ENCODE measurements around the gene HSD3B7.
"Not testable (repeated sequence)": the region's sequence is repeated elsewhere in the genome, so short reads cannot be mapped to it uniquely, and the experiment has no call there.

The HSD3B7 gene

DNA sequence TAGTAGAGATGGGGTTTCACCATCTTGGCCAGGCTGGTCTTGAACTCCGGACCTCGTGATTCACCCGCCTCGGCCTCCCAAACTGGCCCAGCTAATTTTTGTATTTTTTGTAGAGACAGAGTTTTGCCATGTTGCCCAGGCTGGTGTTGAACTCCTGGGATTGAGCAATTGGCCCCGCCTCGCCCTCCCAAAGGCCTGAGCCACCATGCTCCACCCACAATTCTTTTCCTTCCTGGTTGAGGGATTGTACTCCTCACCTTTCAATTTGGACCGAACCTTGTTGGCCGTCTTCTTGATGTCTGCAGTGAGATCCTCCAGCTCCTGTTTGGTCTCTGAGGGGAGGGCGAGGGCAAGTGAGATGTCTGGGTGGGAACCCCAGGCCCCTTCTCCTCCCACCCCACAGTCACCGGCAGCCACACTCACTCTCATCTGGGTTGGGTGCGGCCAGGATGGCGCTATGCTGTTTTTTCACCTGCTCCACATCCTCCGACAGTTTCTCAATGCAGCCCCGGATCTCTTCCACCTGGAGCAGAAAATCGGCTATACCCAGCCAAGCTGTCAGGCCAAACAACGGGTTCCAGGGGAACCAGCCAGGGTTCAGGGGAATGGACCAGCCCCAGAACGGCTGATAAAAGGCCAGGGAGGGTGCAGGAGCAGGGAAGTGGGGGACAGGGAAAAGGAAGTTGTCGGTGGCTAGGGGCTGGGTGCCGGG is 15.8 kb downstream of the HSD3B7 start:
- no peak for DNase-seq (ENCODE audit: low read depth in 2 of 2)

DNA sequence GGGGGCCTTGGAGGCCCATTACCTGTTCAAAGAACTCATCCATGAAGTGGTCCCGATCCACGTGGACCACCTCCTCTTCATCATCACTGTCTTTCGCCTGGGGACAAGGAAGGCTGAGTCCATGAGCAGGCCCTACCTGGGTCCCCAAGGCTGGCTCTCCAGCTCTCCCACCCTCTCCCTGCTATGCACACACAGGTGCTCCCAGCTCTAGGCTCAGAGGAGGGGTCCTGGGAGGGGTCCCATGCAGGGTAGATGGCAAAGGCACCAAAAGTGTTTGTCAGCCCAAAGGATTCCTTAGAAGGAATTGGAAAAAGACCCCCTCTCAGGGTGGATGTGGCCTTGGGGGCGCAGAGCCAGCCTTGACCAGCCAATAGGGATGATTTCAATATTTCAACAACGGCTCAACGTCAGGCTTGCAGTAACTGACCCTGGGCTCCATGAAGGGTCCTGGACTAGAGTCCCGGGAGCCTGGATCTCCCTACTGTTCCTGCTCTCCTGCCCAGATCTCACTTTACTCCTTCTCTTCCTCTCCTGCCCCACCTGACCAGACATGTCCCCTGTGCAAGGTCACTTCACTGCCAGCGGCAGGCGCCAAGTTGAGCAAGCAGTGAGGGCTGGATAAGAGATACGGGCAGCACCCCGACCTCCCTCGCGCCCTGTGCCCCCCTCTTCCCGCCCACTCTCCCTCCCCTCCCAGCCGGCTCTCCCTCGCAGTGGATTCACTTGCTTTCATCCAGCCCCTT is 16.7 kb downstream of the HSD3B7 start:
- no peak for DNase-seq (ENCODE audit: low read depth in 2 of 2)

DNA sequence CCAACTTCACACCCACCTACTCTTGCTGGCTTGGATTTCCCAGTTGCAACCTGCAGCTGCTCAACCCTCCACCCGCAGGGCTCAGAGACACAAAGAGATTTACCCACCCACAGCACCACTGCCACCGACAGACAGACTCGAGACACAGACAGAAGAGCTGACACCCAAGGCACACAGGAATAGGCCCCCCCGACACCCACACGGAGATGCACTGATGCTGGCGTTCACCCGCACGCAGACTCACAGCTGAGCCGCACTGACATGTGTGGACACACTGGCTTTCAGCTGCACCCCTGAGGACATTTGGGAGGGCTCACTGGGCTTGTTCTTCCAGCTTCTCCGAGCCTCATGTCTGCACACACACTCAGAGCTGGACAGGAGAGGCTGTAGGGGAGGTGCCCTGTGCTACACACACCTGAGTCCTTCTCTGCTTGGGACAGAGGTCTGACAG is 17.3 kb downstream of the HSD3B7 start:
- DNase-seq (ENCODE audit: low read depth in 2 of 2) = no peak

DNA sequence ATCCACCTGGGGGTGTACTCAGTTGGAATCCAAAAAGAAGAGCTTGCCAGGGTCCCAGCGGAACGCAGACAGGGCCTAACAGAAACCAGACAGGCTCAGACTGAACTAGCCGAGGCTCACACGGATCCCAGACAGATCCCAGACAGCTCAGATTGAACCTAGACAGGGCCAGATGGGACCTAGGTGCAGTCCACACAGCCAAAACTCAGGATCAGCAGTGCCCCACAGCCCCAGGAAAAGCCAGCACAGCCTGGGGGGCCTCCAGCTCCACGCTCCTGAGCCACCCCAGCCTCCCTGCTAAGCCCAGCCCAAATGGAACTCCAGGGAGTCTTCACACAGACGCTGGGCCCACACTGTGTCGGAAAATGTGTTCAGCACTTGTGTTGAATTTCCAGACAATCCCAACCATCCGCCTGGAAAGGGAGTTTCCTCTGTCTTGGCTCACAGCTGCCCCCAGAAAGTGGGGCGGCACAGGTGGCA is 17.9 kb downstream of the HSD3B7 start:
- no peak for DNase-seq (ENCODE audit: low read depth in 2 of 2)

DNA sequence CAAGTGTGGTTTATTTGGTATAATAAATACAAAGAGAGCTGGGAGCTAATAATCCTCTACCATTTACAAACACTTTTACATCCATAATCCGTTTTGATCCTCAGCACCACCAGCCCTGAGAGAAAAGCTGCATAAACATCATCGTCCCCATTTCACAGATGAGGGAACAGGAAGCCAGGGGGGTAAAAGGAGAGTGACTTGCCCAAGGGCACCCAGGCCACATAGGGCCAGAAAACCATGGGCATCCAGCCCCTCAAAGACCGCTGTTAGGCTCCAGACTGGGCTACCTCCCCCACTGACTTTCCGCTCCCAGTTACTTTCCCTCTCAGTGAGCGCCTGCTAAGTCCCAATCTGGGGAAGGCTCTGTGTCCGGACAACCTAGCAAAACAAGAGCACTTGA is 18.7 kb downstream of the HSD3B7 start:
- no peak for DNase-seq (ENCODE audit: low read depth in 2 of 2)

DNA sequence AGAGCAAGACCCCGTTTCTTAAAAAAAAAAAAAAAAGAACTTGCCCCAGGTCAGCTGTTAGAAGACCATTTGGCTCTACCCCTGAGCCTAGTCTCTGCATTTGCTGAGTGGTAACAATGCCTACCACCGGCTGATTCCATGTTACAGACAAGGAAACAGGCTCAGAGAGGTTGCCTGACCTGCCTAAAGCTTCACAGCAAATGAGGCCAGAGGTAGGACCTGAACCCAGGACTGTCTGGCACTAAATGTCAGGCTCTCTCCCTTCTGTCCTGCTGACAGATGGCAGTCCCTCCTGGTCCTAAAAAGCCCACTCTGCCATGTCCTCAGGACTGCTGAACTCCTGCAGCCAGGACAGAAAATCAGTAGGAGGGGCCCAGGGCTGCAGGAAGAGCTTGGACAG is 19.7 kb downstream of the HSD3B7 start:
- DNase-seq (ENCODE audit: low read depth in 2 of 2) = no peak

DNA sequence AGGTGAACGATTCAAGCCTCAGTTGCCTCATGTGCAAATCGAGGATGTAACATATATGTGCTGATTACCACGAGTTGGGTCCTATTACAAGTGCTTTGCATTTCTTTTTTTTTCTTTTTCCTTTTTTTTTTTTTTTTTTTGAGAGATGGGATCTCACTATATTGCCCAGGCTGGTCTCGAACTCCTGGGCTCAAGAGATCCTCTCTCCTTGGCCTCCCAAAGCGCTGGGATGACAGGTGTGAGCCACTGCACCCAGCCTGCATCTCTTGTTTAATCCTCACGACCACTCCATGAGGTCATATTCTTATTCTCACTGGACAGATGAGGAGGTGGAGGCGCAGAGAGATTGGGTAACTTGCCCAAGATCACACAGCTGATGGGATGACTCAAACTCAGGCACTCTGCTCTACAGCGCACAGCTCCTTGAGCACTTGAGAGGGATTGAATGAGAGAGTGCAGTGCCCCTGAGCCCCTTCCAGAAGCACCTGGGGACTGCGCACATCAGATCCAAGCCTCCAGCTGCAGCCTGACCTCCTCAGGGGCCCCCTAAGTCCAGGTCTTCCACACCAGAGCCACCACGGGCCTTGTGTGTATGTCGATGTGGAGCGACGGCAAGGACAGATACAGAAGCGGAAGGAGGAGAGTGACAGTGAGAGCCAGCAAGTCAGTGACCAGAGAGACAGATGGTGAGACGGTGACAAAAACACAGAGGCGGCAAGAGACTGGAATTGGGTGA is 20.5 kb downstream of the HSD3B7 start:
- no peak for DNase-seq (ENCODE audit: low read depth in 2 of 2)

DNA sequence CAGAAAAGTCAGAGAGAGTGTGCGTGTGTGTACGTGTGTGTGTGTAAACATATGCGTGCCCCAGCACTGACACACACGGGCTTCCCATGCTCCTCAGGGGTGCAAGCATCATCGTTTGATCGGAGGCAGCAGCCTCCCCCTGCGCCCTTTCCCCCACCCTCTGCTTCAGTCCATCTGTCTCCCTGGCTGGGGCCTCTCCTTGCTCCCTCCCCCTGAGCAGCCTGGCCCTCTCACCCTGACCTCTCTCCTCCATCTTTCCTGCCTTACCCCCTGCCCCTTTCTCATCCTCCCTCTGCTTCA is 21.0 kb downstream of the HSD3B7 start:
- no peak for DNase-seq (ENCODE audit: low read depth in 2 of 2)

DNA sequence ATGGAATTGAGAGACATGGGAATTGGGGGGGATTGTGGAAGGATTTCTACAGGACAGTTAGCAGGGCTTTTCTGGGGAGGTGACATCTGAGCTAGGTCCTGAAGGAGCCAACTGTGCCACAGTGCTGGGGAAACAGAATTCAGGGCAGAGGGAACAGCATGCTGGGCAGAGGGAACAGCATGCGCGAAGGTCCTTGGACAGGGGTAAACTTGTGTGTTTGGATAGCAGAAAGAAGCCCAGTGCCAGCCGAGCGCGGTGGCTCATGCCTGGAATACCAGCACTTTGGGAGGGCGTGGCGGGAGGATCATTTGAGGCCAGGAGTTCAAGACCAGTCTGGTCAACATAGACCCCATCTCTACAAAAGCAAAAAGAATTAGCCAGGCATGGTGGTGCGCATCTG is 21.6 kb downstream of the HSD3B7 start:
- no peak for DNase-seq (ENCODE audit: low read depth in 2 of 2)

DNA sequence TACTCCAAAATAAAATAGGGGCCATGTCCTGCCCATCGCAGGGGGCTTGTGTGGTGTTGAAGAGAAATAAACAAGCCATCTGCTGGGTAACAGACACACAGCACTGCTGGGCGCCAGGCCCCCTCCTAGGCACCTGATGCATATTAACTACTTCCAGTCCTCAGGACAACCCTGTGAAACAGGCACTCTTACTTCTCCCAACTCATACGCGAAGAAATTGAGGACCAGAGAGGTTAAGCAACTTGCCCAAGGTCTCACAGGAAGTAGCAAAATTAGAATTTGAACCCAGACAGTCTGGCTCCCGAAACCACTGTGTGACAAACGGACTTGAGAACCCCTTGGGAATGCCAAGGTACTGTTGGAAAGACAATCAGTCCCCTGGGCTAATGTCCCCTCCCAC is 22.7 kb downstream of the HSD3B7 start:
- DNase-seq (ENCODE audit: low read depth in 2 of 2) = no peak

DNA sequence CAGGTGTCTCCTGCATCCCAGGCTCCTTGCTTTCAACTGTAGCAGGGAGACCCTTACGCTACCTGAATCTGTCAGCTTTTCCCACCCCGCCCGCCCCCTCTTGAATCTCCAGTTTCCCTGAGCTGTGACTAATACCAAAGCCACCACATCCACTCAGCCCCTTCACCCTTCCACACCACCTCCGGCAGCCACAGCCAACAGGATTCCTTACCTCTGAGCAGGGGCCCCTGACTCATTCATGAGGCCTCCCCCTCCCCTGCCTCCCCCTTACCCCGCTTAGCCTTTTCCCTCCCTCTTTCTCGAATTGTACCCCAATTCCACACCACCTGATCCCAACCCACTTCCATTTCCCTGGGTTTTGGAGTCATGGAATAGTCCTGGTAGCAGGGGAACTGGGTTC is 23.1 kb downstream of the HSD3B7 start:
- DNase-seq (ENCODE audit: low read depth in 2 of 2) = no peak

DNA sequence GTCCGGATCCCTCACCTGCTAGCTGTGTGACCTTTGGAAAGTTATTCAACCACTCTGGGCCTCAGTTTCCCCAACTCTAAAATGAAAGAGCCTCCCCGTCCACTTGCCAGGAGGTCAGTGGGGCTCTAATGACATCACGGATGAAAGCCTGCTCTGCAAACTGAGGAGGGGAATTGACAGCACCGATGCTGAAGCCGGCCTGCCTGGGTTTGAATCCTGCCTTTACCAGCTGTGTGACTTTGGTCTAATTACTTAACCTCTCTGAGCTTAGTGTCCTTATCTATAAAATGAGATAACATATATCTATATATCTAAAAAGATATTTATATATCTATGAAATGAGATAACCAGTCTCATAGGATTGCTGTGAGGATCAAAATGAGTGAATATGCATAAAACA is 23.5 kb downstream of the HSD3B7 start:
- DNase-seq (ENCODE audit: low read depth in 2 of 2) = no peak

DNA sequence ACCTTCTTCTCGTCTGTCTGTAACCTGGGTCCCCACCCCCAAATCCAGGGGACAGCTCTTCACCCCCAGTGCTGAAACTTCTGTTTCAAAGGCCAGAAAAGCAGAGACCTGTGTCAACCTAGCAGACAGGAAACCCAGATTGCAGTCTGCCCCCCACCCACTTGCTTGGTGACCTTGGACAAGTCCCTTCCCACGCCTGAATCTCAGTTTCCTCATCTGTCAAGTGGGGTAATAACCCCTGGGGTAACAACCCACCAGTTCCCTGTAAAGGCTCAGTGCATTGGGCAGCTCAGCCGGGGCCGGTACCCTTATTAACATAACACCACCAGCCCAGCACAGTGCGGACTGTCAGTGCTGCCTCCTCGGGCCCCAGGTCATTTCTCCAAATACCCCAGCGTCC is 24.1 kb downstream of the HSD3B7 start:
- DNase-seq (ENCODE audit: low read depth in 2 of 2) = no peak

DNA sequence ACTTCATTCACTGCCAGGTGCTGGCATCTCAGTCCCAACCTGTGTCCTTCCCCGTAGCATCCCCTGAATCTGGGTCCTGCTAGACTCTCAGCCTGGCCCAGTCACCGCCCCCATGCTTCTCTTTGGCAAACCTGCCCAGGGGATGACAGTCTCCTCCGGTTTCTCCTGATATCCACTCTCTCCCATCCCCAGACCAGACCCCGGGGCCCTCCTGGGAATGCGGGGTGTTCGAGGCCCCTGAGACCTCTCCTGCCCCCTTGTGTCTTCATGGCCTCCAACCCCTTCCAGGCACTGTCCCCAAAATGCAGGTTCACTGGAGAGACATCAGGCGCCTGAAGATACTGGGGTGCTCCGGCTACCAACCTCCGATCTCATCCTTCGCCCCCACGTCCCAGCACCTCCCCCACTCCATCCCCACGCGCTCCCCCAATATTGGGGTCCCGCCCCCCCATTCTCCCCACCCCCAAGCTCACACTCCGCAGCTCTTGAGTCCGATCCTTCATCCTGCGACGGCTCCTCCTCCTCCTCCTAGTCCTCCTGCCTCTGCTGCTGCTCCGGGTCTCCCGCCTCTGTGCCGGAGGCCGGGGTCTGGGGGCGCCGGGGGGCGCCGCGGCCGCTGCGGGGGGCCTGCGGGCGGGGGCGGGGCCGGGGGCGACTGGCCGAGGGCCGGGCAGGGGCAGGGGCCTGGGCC is 25.0 kb downstream of the HSD3B7 start:
- DNase-seq (ENCODE audit: low read depth in 2 of 2) = no peak

DNA sequence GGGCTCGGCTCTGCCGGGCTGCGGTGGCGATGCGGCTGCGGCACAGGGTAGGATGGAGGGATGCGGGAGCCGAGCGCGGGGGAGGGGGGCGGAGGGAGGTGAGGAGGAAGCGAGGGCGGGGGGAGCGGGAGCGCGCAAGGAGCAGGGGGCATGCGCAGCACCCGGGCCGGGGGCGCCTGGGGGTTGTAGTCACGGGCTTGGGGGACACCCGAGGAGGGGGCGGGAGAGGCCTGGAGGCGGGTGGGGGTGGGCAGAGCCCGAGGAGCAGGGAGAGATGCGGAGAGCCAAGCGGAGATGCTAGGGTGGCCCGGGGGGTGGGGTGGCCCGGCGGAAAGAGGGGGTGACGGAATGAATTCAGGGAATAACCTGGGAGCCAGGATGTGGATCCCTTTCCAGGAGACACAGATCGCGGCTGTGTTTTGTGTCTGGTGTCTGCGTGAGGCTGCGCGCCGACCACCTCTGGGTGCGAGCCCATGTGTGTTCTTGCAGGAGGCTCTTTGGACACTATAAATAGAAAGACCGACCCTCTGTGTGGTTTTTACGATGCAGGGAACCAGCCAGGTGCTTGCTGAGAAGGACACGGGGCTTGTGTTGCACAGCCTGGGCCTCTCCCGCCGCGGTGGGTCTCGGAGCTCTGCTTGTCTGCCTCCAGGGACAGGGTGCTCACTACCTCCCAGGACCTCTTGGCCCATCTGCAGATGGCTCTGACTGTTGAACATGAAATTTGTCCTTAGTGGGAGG is 25.7 kb downstream of the HSD3B7 start, which contains the start of gene STX1B:
TSS of gene STX1B (minus strand) at position 54 of the 741 bp plus-strand sequence. CDS start 242 bp downstream, outside the sequence.
- peak; percentile 16 to 20 for DNase-seq (ENCODE audit: low read depth in 2 of 2)

DNA sequence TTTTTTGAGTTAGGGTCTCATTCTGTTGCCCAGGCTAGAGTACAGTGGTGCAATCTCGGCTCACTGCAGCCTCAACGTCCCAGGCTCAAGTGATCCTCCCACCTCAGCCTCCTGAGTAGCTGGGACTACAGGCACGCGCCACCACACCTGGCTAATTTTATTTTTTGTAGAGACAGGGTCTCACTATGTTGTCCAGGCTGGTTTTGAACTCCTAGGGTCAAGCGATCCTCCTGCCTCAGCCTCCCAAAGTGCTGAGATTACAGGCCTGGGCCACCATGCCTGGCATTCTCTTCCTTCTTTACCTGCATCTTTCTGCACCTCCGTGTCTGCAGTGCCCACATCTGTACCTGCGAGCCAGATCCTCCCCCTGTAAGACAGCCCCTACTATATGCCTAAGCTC is 26.8 kb downstream of the HSD3B7 start:
- DNase-seq (ENCODE audit: low read depth in 2 of 2) = not testable (repeated sequence)

DNA sequence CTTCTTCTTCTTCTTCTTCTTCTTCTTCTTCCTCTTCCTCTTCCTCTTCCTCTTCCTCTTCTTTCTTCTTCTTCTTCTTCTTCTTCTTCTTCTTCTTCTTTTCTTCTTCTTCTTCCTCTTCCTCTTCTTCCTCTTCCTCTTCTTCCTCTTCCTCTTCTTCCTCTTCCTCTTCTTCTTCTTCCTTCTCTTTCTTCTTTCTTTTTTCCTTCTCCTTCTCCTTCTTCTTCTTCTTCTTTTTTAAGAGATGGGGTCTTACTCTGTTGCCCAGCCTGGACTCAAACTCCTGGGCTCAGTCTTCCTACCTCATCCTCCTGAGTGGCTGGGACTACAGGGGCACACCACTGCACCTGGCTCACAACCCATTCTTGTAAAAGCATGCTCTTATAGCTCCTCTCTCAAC is 28.3 kb downstream of the HSD3B7 start:
- not testable (repeated sequence) for DNase-seq (ENCODE audit: low read depth in 2 of 2)

DNA sequence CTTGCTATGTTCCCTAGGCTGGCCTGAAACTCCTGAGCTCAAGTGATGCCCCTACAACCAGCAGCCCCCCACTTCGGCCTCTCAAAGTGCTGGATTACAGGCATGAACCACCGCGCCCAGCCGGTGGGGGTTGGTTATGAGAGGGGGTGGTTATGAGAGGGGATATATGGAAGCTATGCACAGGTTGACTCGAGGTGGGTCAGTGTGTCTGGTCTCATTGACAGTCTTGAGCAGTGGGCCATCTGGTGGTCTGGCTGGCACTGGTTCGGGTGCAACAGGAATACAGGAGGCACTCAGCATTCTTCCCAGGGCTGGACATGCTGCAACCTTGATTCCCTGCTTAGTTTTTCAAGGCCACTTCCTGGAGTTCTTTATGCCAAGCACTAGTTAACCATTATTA is 31.0 kb downstream of the HSD3B7 start:
- DNase-seq (ENCODE audit: low read depth in 2 of 2) = no peak

DNA sequence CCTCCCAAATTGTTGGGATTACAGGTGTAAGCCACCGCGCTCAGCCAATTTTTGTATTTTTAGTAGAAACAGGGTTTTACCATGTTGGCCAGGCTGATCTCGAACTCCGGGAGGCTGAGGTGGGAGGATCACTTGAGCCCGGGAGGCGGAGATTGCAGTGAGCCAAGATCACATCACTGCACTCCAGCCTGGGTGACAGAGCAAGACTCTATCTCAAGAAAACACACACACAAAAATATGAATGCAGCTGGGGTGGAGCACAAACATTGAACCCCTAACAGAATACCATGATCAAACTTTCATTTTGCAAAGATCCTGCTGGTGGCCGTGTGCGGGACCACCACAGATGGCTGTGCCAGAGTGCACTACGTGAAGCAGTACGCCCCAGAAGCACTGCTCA is 32.7 kb downstream of the HSD3B7 start:
- DNase-seq (ENCODE audit: low read depth in 2 of 2) = not testable (repeated sequence)

DNA sequence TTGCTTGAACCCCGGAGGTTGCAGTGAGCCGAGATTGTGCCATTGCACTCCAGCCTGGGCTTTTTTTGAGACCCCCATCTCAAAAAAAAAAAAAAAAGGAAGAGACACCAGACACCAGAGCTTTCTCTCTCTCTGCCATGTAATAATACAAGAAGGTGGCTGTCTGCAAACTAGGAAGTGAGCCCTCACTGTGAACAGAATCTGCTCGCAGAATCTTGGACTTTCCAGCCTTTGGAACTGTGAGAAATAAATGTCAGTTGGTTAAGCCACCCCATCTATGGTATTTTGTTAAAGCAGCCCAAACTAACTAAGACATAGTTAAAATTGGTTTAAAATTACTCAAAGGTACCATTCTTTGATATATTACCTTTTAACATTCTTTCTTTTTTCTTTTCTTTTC is 35.5 kb downstream of the HSD3B7 start:
- DNase-seq (ENCODE audit: low read depth in 2 of 2) = no peak

DNA sequence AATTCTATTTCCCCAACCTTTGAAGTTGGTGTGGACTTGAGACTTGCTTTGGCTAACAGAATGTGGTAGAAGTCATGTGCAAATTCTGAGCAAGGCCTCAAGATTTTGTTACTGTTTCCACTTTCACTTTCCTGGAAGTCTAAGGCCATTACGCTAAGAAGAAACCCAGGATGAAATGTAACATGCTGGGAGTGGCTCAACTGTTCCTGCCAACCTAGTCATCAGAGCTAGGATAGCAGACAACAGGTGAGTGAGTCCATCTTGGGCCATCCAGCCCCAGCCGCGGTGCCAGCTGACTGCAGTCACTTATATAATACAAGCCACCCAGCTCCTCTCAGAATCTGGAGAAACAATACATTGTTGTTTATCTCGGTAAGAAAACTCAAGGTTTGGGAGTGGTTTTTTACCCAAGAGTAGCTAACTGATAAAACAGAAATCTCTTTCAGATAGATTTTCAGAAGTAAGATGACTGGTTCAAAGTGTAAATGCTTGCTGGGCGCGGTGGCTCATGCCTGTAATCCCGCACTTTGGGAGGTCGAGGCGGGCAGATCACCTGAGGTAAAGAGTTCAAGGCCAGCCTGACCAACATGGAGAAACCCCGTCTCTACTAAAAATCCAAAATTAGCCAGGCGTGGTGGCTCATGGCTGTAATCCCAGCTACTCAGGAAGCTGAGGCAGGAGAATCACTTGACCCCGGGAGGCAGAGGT is 37.7 kb downstream of the HSD3B7 start:
- no peak for DNase-seq (ENCODE audit: low read depth in 2 of 2)
